ENCODE measurements around the gene MBNL1.
"Not testable (repeated sequence)": the region's sequence is repeated elsewhere in the genome, so short reads cannot be mapped to it uniquely, and the experiment has no call there.

MBNL1 gene

DNA sequence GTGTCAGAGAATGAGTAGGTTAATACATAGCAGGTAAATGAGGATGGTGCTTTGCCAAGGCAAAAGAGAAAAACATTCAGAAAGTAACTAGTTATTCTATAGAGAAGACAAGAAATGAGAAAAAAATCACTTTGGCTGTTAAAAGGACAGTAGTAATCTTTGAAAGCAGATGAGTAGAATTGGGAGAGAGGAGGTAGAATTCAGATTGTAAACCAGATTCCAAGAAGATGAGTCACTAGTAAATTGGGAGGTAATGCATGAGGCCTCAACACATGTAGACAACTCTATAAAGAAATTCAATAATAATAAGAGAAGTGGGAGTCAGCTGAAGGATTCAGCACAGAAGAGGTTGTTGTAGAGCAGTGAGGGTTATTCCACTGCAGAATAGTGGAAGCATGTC is 81.4 kb downstream of the MBNL1 start:
- DNase-seq (ENCODE audit: low read depth), result no peak

DNA sequence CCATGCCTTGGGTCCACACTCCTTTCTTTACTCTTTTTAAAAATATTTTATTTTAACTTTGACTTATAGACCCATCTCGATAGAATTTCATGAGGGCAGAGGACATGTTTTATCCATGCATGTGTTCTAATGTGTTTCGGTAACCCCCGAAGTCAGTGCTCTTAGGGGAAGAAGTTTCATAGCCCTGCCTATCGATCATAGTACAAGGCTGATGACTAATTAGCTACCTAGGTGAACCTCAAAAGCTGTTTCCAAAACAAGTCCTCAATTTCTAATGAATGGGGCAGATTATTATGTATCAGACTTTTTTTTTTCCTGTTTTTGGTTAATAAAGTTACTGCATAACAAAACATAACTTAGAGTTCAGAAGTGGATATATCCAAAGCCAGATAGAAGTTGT is 82.0 kb downstream of the MBNL1 start:
- no peak for DNase-seq (ENCODE audit: low read depth)

DNA sequence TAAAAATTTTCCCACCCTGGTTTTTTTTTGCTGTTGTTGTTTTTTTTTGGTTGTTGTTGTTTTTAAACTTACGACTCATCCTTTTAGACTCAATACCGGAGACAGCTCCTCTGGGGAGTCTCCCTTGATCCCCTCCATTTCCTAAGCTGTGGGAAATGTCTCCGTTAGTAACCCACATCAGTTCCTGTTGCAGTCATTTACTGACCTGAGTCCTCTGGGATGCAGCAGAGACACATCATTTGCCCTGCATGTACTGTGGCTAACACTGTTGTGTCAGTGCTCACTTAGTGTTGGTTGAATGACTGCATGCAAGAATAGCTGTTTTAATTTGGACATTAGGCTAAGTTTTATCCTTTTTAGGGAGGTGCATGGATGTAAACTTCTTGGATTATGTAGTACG is 83.8 kb downstream of the MBNL1 start:
- DNase-seq (ENCODE audit: low read depth), result no peak

DNA sequence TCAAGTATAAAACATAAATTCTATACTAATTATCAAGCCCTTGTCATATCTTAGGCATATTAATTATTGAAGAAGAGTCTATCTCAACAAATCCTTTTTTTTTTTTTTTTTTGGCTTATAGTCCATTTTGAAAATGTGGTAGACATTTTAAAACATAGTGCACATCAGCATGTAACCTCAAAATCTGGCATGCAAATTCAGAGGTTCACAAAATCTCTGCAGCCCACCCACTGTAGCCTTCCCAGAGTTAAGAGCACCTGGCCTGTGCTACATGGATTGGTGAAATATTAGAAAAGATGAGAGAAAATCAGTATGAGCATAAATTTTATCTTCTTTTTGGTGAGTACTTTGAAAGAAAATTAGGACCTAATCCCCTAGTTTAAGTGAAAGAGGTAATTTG is 84.8 kb downstream of the MBNL1 start:
- DNase-seq (ENCODE audit: low read depth), result no peak

DNA sequence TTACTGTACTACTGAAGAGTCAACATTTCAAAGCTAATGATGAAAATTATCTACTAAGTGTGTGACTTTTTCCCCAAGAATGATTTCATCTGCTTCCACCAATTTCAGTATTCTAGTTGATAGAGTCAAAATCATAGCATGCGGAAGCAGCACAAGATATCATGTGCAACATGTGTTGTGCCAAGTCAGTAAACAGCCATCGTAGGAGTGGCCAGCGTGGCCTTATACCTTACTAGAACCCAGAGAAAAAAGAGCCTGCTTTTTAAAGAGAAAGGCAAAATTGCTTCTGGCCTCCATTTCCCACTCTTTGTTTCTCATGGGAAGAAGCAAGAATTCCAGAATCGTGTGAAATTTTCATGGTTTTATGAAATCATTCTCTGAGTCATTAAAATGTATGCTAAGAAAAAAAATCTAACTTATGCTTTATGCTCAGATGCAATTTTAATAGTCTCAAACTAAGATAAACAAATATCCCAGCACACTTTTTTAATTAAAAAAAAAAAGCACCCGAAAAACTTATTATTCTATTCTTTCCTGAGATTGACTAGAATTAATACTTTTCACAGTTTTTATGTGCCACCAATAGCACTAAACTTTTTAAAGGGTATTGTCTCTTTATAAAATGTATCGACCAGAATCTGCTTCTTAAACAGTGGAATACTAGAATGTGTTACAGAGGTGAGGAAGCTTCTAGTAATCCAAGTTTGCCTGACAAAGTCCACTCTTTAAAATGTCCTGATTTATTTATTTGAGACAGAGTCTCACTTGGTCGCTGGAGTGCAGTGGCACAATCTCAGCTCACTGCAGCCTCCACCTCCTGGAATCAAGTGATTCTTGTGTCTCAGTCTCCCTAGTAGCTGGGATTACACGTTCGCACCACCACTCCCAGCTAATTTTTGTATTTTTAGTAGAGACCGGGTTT is 87.3 kb downstream of the MBNL1 start:
- no peak for DNase-seq (ENCODE audit: low read depth)

DNA sequence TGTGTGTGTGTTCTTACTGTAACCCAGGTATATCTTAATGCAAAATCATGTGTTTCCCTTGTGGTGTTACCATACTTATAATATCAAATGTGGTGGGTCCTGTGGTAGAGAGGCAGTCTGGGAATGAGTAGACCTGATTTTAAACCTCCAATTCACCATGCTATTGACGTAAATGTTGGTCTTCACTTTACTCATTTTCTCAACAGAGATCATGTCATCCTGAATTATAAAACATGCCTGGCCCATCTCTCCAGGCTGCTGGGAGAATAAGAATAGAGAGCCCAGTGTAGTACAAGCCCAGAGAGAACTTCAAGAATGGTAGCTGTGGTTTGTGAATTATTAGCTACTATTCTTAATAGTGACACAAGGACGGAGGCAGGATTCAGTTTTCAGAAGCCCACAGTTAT is 88.1 kb downstream of the MBNL1 start:
- DNase-seq (ENCODE audit: low read depth), result no peak

DNA sequence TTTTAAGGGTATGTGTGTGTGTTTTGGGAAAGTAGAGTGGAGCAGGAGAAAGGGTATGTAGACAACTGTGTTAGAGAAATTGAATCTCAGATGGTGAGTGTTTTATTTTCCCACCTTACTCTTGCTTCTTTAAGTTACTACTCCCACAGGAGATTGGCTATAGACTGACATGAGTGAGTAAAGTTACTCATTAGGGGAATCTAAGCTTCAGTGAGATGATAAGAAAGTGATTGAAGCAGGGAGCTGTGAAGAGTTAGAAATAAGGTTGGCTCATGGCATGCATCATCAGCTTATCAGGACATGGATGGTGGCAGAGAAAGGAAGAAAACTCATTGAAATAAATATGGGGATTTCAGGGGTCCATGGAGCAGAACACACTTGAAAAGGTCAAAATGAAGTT is 88.9 kb downstream of the MBNL1 start:
- DNase-seq (ENCODE audit: low read depth), result no peak

DNA sequence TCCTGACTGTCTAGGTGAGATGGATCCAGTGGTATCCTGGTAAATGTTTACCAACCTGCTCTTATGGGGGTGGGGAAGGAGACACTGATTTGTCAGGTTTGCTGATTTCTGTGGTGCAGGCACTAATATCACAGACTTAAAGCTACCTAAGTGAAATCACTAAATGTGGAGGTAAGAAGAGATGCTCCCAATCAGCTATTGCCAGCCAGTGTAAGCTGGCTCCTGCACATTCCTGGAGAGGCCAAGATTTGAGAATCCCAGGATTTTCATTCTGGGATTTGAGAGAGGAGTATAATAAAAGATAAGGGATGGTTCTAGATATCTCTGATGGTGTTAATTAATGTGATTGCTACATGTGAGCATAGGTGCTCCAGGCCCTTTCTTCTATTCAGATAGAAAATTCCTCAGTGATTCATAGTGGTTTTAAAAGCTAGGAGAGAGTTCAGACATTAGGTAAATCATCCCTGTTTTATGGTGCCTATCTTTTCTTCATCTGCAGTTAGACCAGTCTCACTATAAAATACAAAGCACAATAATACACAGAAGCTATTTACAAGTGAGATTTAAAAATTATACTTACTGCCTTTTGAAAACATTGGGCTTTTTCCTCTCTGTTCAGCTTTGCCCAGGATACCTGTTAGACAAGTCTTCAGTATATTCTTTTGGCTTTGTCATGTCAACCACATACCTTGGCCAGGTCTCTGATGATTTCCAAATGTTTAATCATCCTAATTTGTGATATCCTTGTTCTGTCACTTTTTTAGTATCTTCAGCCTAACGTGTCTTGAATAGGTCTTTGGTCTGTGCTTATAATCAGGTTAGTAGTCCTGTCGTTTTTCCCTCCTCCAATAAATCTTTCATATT is 90.9 kb downstream of the MBNL1 start:
- no peak for DNase-seq (ENCODE audit: low read depth)

DNA sequence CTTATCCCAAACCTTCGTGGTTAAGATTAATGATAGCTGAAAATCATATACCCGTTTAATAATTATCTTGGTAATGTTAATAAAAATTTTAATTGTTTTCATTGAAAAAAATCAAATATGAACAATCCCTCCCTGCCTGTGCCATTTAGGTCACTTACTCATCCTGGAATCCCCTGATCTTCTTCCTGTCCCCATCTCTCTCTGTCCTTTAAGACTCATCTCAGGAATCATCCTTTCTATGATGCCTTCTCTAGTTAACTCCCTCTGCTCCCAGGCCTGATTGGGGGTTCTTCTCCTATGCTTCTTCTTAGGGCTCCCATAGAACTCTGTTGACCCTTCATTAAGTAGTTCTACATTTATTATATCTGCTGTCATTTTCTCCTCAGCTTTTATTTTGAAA is 91.6 kb downstream of the MBNL1 start:
- DNase-seq (ENCODE audit: low read depth), result no peak

DNA sequence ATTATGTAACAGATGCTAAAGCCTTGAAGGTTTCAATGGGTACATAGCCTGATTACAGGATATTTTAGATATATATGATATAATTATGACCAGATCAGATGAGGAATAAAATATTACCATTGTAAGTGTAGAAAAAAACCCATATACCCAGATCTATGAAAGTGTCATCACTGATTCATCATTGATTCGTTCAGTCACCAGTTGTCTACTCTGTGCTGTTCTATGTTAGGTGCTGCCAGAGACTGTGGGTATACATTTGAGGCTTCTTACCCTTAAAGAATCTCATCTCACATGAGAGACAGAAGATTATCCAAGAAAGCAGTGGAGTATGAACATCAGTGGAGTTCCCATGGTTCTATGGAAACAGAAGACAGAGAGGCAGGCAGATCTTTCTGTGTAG is 92.2 kb downstream of the MBNL1 start:
- DNase-seq (ENCODE audit: low read depth), result no peak

DNA sequence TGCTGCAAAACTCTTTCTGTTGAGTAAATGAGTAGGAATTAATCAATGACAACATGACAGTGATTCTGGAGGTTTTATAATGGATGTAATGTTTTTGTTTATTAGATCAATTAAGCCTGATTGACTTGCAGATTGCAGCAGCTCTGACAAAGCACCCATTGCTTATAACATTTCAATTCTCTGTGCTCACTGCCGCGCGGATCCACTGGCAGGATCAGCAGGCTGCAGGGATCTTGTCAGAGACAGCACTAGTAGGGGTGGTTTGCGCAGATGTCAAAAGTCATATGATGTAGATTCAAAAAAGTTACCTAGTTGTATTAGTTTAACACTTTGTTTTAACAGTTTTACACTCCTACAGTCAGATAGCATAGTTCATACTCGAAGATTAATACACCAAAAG is 93.4 kb downstream of the MBNL1 start:
- no peak for DNase-seq (ENCODE audit: low read depth)

DNA sequence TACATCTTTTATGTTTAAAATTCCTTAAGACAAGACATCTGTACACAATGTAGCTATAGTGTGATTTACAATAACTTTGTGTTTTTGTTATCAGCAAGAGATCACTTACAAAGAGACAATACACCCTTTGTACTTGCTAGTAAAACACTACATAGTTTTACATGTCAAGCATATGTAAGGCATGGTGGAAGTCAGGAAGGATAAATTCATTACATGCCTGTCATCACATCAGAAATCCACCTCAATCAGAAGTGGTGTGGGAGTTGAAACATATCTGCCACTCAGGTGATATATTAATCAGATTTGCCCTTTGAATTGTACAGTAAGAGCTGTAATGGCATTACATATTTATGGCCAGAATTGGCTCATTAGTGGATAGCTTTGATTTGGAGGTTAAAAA is 95.5 kb downstream of the MBNL1 start:
- DNase-seq (ENCODE audit: low read depth), result no peak

DNA sequence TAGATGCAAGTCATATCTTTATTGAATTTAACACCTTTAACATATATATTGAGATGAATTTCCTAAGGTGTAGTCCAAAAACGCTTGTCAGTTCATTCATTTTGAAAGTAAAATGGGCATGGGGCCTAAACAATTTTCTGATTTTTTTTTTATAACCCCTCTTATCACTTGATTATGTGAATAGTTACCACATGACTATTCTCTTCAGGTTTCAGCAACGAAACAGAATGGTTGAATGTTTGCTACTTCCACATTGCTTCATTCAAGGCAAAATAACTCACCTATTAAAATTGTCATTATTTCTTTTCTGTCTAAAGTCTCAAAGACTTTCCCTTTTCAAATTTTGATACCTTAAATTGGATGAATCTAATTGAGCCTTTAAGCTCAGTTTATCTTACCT is 96.4 kb downstream of the MBNL1 start:
- DNase-seq (ENCODE audit: low read depth), result no peak

DNA sequence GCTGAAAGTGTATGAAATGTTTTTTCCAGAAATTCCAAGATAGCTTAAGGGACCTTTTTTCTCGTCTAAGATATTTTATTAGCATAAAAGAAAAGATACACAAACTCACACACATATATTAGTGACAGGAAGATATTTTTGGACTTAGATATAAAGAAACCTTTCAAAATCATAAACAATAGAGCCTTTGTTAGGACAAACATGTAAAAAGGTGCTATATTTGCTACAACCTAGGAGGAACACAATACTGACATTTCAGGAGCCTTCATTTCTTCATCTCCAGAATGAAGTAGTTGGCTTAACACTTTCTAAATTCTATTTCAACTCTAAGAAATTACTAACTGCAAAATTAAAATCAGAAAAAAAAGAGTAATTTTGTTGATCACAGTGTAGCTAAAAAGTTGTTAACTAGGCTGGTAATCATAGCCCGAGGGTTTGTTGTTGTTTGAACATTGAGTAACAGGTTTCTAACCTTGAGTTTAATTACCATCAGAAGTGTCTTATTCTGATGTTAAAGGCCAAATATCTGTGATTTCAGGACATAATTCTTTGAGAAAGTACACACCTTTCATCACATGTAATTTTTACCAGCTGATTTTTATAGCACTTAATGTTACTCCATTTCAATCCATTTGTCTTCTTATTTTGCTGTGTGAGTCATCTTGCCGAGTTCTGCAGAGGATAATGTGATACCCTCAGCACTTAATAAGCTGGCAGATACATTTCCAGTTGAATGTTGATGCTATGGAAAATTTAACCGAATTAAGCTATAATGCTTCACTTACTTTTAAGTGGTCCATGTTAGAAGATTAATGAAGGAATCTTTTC is 97.3 kb downstream of the MBNL1 start:
- DNase-seq (ENCODE audit: low read depth), result no peak

DNA sequence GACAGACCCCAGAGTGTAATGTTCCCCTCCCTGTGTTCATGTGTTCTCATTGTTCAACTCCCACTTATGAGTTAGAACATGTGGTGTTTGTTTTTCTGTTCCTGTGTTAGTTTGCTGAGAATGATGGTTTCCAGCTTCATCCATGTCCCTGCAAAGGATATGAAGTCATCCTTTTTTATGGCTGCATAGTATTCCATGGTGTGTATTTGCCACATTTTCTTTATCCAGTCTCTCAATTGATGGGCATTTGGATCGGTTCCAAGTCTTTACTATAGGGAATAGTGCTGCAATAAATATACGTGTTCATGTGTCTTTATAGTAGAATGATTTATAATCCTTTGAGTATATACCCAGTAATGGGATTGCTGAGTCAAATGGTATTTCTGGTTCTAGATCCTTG is 98.5 kb downstream of the MBNL1 start:
- DNase-seq (ENCODE audit: low read depth), result not testable (repeated sequence)

DNA sequence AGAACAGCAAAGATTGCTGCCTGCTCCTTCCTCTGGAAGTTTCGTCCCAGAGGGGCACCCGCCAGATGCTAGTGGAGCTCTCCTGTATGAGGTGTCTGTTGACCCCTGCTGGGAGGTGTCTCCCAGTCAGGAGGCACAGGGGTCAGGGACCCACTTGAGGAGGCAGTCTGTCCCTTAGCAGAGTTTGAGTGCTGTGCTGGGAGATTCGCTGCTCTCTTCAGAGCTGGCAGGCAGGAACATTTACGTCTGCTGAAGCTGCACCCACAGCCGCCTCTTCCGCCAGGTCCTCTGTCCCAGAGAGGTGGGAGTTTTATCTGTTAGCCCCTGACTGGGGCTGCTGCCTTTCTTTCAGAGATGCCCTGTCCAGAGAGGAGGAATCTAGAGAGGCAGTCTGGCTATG is 103.9 kb downstream of the MBNL1 start:
- DNase-seq (ENCODE audit: low read depth), result not testable (repeated sequence)

DNA sequence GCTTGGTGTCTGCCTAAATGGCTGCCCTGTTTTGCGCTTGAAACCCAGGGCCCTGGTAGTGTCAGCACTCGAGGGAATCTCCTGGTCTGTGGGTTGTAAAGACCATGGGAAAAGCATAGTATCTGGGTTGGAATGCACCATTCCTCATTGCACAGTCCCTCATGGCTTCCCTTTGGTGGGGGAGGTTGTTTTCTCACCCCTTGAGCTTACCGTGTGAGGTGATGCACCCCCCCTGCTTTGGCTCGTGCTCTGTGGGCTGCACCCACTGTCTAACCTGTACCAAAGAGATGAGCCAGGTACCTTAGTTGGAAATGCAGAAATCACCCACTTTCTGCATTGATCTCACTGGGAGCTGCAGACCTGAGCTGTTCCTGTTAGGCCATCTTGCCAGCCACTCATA is 104.7 kb downstream of the MBNL1 start:
- no peak for DNase-seq (ENCODE audit: low read depth)

DNA sequence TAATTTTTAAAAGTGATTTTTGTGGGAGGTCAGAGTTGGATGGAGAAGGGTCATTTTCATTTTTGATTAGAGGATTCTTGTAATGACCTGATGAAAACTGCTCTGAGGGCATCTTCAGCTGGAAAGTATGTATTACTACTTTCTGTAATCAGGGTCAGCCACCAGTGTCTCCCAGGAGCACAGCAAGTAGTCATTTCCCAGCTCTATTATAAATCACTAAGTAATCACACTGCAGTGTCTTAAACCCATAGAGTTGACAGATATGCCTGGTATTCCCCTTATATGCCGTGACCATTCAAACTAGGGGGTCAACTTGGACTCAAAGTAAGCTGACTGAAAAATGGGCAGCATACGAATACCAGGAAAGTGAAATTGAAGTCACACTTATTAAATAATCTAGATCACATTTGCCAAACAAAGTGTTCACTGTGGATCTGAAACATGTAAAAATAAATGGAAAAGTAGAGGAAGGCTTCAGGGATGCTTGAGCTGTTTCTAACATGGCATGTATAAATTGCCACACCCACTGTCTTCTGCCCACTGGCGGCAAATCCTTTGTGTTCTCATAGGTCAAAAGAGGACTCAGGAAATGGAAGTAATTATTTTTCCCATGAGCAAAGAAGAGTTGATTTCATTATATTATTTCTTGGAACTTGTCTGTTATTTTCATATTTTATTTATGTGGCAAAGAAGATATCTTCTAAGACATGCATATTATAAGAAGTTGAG is 105.7 kb downstream of the MBNL1 start:
- no peak for DNase-seq (ENCODE audit: low read depth)

DNA sequence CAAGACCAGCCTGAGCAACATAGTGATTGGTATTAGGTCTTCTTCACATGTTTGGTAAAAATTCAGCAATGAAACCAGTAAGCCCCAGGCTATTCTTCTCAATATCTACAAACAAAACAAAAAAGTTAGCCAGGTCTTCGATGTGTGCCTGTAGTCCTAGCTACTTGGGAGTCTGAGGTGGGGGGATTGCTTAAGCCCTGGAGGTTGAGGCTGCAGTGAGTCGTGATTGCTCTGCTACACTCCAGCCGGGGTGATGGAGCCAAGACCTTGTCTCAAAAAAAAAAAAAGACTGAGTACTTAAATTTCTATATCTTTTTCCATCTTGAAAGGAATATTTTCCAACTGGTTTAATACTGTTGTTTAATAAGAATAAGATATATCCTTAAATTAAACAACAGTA is 106.8 kb downstream of the MBNL1 start:
- DNase-seq (ENCODE audit: low read depth), result no peak

DNA sequence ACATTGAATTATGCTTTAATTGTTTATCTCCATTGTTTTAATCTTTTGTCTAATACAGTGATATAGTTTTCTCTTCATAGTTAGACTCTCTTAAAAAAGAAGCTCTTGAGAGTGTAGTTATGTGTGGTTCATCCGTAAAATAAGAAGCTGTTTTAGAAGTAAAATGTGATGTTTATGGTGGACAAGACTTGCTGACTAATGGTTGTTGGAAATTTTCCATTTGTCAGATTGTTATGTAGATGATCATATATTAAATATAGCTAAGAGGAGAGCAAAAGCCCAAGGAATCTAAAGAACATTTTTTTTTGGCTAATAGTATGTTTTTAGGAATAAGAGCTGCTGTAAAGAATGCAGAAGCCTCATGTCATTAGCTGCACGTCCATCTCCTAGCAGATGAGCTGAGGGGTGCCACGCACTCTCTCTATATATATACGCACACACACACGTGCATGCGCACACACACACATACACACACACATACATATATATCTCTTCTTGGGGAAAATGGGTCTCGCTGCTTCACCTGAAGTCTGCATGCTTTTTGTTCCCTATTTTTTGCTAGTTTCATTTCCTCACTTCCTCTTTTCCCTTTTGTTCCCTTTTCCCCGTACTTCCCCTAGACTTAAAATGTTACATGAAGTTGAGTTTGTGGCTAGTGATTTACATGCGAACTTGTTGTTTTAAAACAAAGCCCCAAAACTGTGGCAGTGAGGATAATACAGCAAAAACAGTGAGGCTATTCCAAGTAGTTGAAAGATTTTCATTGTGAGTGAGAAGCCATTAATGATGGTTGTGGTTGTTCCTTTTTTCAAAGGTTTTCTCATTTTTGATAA is 107.8 kb downstream of the MBNL1 start:
- DNase-seq (ENCODE audit: low read depth), result no peak

DNA sequence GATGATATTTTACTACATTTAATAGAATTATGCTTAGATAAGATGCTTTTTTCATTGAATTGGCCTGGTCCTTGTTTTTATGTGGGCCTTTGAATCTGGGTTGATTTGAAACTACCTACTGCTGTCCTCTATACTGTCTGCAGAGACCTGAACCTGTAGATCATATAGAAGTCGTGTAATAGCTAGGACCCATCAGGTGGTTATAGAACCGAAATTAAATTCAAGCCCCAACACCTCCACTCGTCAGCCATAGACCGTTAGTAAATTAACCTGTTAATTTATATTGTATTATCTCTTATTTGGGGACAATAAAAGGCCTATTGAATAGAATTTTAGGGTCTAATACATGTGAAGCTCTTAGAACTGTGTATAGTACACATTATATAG is 108.4 kb downstream of the MBNL1 start:
- no peak for DNase-seq (ENCODE audit: low read depth)

Data from non-pigmented ciliary epithelial cell (primary cell).